Measurements from ENCODE around the gene LGMN. TPM values are rescaled to one million over a fixed set of nuclear protein-coding genes. Genes with fewer than 3 reads are reported as not detected.

Gene LGMN
- 43.6 and 48.8 TPM in 2 replicates for total RNA-seq

GRCh38 chr14:92748259-92749016, at the start of gene LGMN:
Gene LGMN, minus strand, starts transcription at chr14:92748627. Its CDS starts 15,841 bp downstream, at chr14:92732786.

GRCh38 chr14:92793709-92794546, 45.5 kb upstream of the LGMN start, which contains the start of gene GOLGA5:
Gene GOLGA5, plus strand, starts transcription at chr14:92794305. Its CDS starts 3,133 bp downstream, at chr14:92797438.

Other genes with a start within 250 kb of the LGMN start
- 3.4 and 4.2 TPM in 2 replicates for gene RIN3, start 234.8 kb downstream of the LGMN start, total RNA-seq
- gene GOLGA5, start 45.7 kb upstream of the LGMN start, total RNA-seq = 35.5 and 36.3 TPM in 2 replicates
- gene CHGA, start 174.5 kb upstream of the LGMN start, total RNA-seq = not detected in 2 replicates

All from hair follicular keratinocyte (primary cell).